GM23248 (cell line): ENCODE data around the gene MAPK8. TPM values are rescaled to one million over a fixed set of nuclear protein-coding genes. Genes with fewer than 3 reads are reported as not detected.
A peak's percentile ranks its signal among the peaks of the same experiment; 100 is the strongest.

Experiments used
- DNase-seq: peaks from one replicate; pipeline ENCODE4 v3.0.0-alpha.2; 2015
- H2AFZ ChIP-seq: fragments of 200-600 bp; sonication (generic); 2 replicates; pipeline ENCODE4 v1.6.1; 2016; ENCODE audit warnings: antibody characterized with exemption
- H3F3A ChIP-seq: fragments of 200-600 bp; sonication (generic); 2 replicates; pipeline ENCODE4 v1.6.1; 2016; ENCODE audit warnings: mild to moderate bottlenecking, antibody characterized with exemption, mixed run types; ENCODE audit not compliant: insufficient read depth
- H3K27ac ChIP-seq: fragments of 200-600 bp; sonication (generic); 2 replicates; pipeline ENCODE4 v1.5.1; 2016; ENCODE audit warnings: mild to moderate bottlenecking
- H3K27me3 ChIP-seq: fragments of 200-600 bp; sonication (generic); replicated peaks from 2 replicates; pipeline ENCODE4 v1.6.1; 2016; ENCODE audit warnings: mild to moderate bottlenecking; ENCODE audit not compliant: insufficient read depth
- H3K36me3 ChIP-seq: fragments of 200-600 bp; sonication (generic); 2 replicates; pipeline ENCODE4 v1.6.1; 2016; ENCODE audit warnings: low read depth, mild to moderate bottlenecking
- H3K4me1 ChIP-seq: fragments of 200-600 bp; sonication (generic); 2 replicates; pipeline ENCODE4 v1.6.1; 2016; ENCODE audit warnings: mild to moderate bottlenecking; ENCODE audit not compliant: insufficient read depth
- H3K4me2 ChIP-seq: fragments of 200-600 bp; sonication (generic); one replicate; pipeline ENCODE4 v1.6.1; 2016; ENCODE audit warnings: mild to moderate bottlenecking; ENCODE audit not compliant: unreplicated experiment
- H3K4me3 ChIP-seq: fragments of 200-600 bp; sonication (generic); 2 replicates; pipeline ENCODE4 v1.5.1; 2016; ENCODE audit warnings: mild to moderate bottlenecking
- H3K79me2 ChIP-seq: fragments of 200-600 bp; sonication (generic); 2 replicates; pipeline ENCODE4 v1.6.1; 2016; ENCODE audit warnings: mild to moderate bottlenecking; ENCODE audit not compliant: insufficient read depth
- H3K9ac ChIP-seq: fragments of 200-600 bp; sonication (generic); 2 replicates; pipeline ENCODE4 v1.6.1; 2016; ENCODE audit warnings: mild to moderate bottlenecking
- H3K9me2 ChIP-seq: fragments of 200-600 bp; sonication (generic); 2 replicates; pipeline ENCODE4 v1.6.1; 2016; ENCODE audit warnings: mixed run types, mild to moderate bottlenecking, moderate library complexity; ENCODE audit not compliant: insufficient read depth
- H3K9me3 ChIP-seq: fragments of 200-600 bp; sonication (generic); one replicate; pipeline ENCODE4 v1.6.1; 2017; ENCODE audit warnings: low read depth
- H4K20me1 ChIP-seq: fragments of 200-600 bp; sonication (generic); 2 replicates; pipeline ENCODE4 v1.6.0; 2016; ENCODE audit not compliant: insufficient read depth
- EZH2 ChIP-seq: fragments of 200-600 bp; sonication (generic); IDR thresholded peaks from 2 replicates; pipeline ENCODE4 v1.6.1; 2018; ENCODE audit warnings: antibody characterized with exemption, mild to moderate bottlenecking; ENCODE audit not compliant: insufficient read depth, poor library complexity, severe bottlenecking
- EZH2phosphoT487 ChIP-seq: fragments of 200-600 bp; sonication (generic); IDR thresholded peaks from 2 replicates; pipeline ENCODE4 v1.6.1; 2018; ENCODE audit warnings: antibody characterized with exemption, moderate library complexity, mild to moderate bottlenecking, low read depth; ENCODE audit not compliant: insufficient read depth
- WGBS, 2 experiments: methylation state at CpG; one replicate each; pipeline ENCODE4 v1.1.6; 2015 to 2017; ENCODE audit warnings: low lambda C conversion rate in 2 of 2, low coverage in 1 of 2; ENCODE audit errors: missing lambda C conversion rate in 2 of 2; 5-methylcytosine and 5-hydroxymethylcytosine counted together
- in situ Hi-C: fragments of 300-500 bp; cut with MboI; formaldehyde crosslinking; loops from 2 replicates; pipeline ENCODE4 v1.15.0; 2020
- polyA plus RNA-seq: library from polyadenylated mRNA; unstranded; fragments of >200 nt; fragmentation: Nextera tagmentation; extraction: Ambion mirVana; gene quantifications from 2 replicates; pipeline ENCODE4 v1.2.1, GENCODE V29; 2016
- total RNA-seq: library from RNA; depleted of rRNA; stranded (reverse); fragments of >200 nt; shearing (Covaris generic); gene quantifications from 2 replicates; pipeline ENCODE4 v1.2.3, GENCODE V29; 2014

Gene MAPK8
- total and polyA plus RNA-seq, 2 experiments from 2014 or later, result 44.4 to 78.7 TPM

- Histone ChIP-seq H3K4me3 (no peak overlapping the region), H3K9me3 (no peaks in the 10 kb centered on the region), H3K27ac (no peak overlapping the region), H3K4me2 (no peak overlapping the region), H3K27me3 (no peaks in the 10 kb centered on the region), H4K20me1 (0 out of 2 replicates have a peak, but pooled peaks cover 5% of the 10 kb centered on the region), H3K4me1 (peaks cover 19% of the 10 kb centered on the region), H2AFZ (no peak overlapping the region), H3K36me3 (no peaks in the 10 kb centered on the region), H3F3A (peaks cover 23% of the 10 kb centered on the region), H3K79me2 (peaks cover 93% of the 10 kb centered on the region), H3K9ac (no peak overlapping the region), H3K9me2 (peaks cover 4% of the 10 kb centered on the region; the same call in 1 of the 2 replicates)
- in situ Hi-C loops, result no loop called here
- TF ChIP-seq EZH2, result no peak
- 83 to 85% methylated on average over 5 of the region's 5 CpGs for WGBS, 2 experiments
- no peak for DNase-seq
These were observed 92.6 kb downstream of the MAPK8 start for GRCh38 chr10:48399056-48399541.

- no peak overlapping the region for H3K27ac ChIP-seq
- peaks cover 93% of the 10 kb centered on the region for H3K79me2 ChIP-seq
- 95 to 100% methylated on average over 1 of the region's 1 CpG for WGBS, 2 experiments
- H3K36me3 ChIP-seq, result no peaks in the 10 kb centered on the region
- H3K9ac ChIP-seq, result no peak overlapping the region
- peaks cover 18% of the 10 kb centered on the region for H3K4me1 ChIP-seq
- no peak for DNase-seq
- peaks cover 23% of the 10 kb centered on the region for H3F3A ChIP-seq
- no peaks in the 10 kb centered on the region for H3K27me3 ChIP-seq
- TF ChIP-seq EZH2phosphoT487 (no peak), EZH2 (no peak)
- no peaks in the 10 kb centered on the region for H3K9me3 ChIP-seq
- 0 out of 2 replicates have a peak, but pooled peaks cover 2% of the 10 kb centered on the region for H3K9me2 ChIP-seq
- H3K4me3 ChIP-seq, result no peak overlapping the region
- H2AFZ ChIP-seq, result no peak overlapping the region
- H4K20me1 ChIP-seq, result 0 out of 2 replicates have a peak, but pooled peaks cover 5% of the 10 kb centered on the region
- peak overlapping the region; percentile 51 for H3K4me2 ChIP-seq
- in situ Hi-C loops, result no loop called here
These were observed 93.1 kb downstream of the MAPK8 start for GRCh38 chr10:48399551-48399950.

- peak; percentile 21 for DNase-seq
- in situ Hi-C loops, result no loop called here
- Histone ChIP-seq H3K79me2 (peaks cover 88% of the 10 kb centered on the region), H3K36me3 (no peaks in the 10 kb centered on the region), H3K9ac (no peak overlapping the region), H3K9me2 (no peaks in the 10 kb centered on the region), H3K4me2 (peak overlapping the region; percentile 51), H4K20me1 (0 out of 2 replicates have a peak, but pooled peaks cover 5% of the 10 kb centered on the region), H2AFZ (no peak overlapping the region), H3K4me1 (peaks cover 18% of the 10 kb centered on the region), H3K27me3 (no peaks in the 10 kb centered on the region), H3K4me3 (no peak overlapping the region), H3K27ac (0 out of 2 replicates have a peak overlapping the region, but pooled peaks have one; percentile 11), H3K9me3 (no peaks in the 10 kb centered on the region), H3F3A (peaks cover 23% of the 10 kb centered on the region)
- TF ChIP-seq EZH2phosphoT487 (no peak), EZH2 (no peak)
- WGBS, 2 experiments, result 35% methylated on average over 3 of the region's 3 CpGs
These were observed 93.8 kb downstream of the MAPK8 start for GRCh38 chr10:48400129-48400849.

GRCh38 chr10:48400850-48401220 is 94.4 kb downstream of the MAPK8 start:
- TF ChIP-seq EZH2phosphoT487 (no peak), EZH2 (no peak)
- Histone ChIP-seq H3K4me2 (peak overlapping the region; percentile 51), H3K9me2 (no peaks in the 10 kb centered on the region), H2AFZ (no peak overlapping the region), H3F3A (peaks cover 23% of the 10 kb centered on the region), H3K9me3 (no peaks in the 10 kb centered on the region), H3K4me3 (no peak overlapping the region), H3K27me3 (no peaks in the 10 kb centered on the region), H3K9ac (no peak overlapping the region), H3K4me1 (peaks cover 21% of the 10 kb centered on the region), H3K27ac (no peak overlapping the region), H3K36me3 (no peaks in the 10 kb centered on the region), H4K20me1 (0 out of 2 replicates have a peak, but pooled peaks cover 5% of the 10 kb centered on the region), H3K79me2 (peaks cover 82% of the 10 kb centered on the region)
- in situ Hi-C loops, result no loop called here
- DNase-seq, result no peak
- WGBS, 2 experiments, result 96 to 97% methylated on average over 1 of the region's 1 CpG
